Memory B cell (primary cell): ENCODE measurements around the gene GLI3.

ENCODE experiments used
- ATAC-seq: fragments of 150-1000 bp; cut with Tn5 transposase; 2 replicates; pipeline ENCODE4 v1.10.0; 2021; ENCODE audit warnings: low read depth, mild to moderate bottlenecking, moderate library complexity
- DNase-seq, 2 donors: peaks; one replicate each; pipeline ENCODE4 v3.0.0; 2022; ENCODE audit warnings: low spot score in 2 of 2
- H3K27ac Mint-ChIP-seq: one replicate; pipeline ENCODE4 v1.8.0; 2022; ENCODE audit warnings: mild to moderate bottlenecking, moderate library complexity, mixed read lengths
- H3K27me3 Mint-ChIP-seq: one replicate; pipeline ENCODE4 v1.8.0; 2022; ENCODE audit warnings: mixed read lengths
- H3K36me3 Mint-ChIP-seq: one replicate; pipeline ENCODE4 v1.8.0; 2022; ENCODE audit warnings: mild to moderate bottlenecking, mixed read lengths
- H3K4me1 Mint-ChIP-seq: one replicate; pipeline ENCODE4 v1.8.0; 2022; ENCODE audit warnings: mixed read lengths
- H3K4me3 Mint-ChIP-seq: one replicate; pipeline ENCODE4 v1.8.0; 2022; ENCODE audit warnings: mild to moderate bottlenecking, moderate library complexity, mixed read lengths
- H3K9me3 Mint-ChIP-seq: one replicate; pipeline ENCODE4 v1.8.0; 2022; ENCODE audit warnings: mixed read lengths

The GLI3 gene

DNA sequence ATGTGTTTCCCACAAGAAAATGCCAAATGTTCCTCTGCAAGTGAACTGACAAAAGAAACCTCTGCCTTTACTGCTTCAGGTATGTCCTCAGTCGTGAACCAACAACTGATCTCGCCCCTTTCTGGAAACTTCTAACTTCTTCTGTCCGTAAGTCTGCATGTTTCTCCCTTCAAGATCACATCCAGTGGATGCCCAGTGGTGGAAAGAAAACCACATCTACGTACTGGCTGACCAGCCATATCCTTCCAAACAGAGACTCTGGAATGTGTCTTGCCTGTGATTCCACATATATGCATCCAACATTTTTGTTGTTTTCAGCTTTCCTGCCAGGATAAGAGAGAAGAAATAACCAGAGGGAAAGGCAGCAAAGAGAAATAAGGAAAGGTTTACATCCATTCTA lies 152.7 kb downstream of the GLI3 start:
- H3K4me1 Mint-ChIP-seq = peaks cover 5% of the 10 kb centered on the region
- no peak overlapping the region for H3K4me3 Mint-ChIP-seq
- no peak for DNase-seq
- H3K27ac Mint-ChIP-seq = no peak overlapping the region
- H3K27me3 Mint-ChIP-seq = peaks cover 11% of the 10 kb centered on the region
- peaks cover 2% of the 10 kb centered on the region for H3K9me3 Mint-ChIP-seq
- no peak for ATAC-seq
- H3K36me3 Mint-ChIP-seq = no peaks in the 10 kb centered on the region

DNA sequence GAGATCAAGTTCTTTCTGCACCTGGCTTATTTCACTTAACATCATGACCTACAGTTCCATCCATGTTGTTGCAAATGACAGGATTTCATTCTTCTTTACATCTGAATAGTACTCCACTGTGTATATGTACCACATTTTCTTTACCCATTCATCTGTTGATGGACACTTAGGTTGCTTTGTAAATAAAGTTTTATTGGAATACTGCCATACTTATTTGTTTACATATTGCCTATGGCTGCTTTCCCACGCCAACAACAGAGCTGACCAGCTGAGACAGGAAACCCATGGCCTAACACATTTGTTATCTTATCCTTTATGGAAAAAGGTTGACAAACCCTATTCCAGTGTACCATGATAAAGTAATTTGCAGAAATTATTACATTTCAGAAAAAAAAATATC lies 153.7 kb downstream of the GLI3 start:
- H3K27ac Mint-ChIP-seq = no peak overlapping the region
- DNase-seq (no peak), ATAC-seq (no peak)
- no peaks in the 10 kb centered on the region for H3K36me3 Mint-ChIP-seq
- peaks cover 11% of the 10 kb centered on the region for H3K27me3 Mint-ChIP-seq
- H3K9me3 Mint-ChIP-seq = peaks cover 2% of the 10 kb centered on the region
- no peak overlapping the region for H3K4me3 Mint-ChIP-seq
- peaks cover 5% of the 10 kb centered on the region for H3K4me1 Mint-ChIP-seq

DNA sequence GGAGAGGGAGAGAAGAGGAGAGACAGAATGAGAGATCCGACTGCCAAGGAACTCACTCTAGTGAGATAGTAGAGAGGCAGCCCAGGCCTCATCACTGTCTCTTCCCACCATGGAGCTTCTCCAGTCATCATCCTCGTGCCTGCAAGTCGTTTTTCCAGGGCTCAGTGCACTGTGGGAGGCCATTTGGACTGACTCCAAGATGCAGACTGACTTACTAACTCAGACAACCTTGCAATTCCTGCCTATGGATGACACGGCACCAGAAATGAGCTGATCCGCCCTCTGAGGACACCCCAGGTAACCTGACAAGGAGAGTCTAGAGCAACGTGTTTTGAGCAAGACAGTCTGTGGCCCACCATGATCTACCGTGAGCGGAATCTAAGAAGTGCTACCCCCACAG lies 154.9 kb downstream of the GLI3 start:
- peaks cover 5% of the 10 kb centered on the region for H3K4me1 Mint-ChIP-seq

DNA sequence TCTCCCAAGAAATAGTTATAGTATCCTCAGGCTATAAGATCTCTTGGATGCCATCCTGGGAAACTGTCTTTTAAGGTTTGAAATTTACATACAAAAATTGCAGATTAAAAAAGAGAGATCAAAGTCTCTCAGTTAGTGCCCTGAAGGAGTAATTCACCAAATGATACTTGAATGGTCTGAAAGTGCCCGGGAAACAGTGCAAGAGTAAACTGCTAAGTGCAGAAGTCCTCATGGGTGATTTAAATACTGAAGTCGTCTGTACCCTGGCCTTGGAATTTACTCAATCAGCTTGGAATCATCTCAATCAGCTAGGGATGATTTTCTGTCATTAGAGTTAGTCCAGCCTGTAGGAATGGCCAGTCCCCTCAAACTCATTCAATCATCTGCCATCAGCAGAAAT lies 155.3 kb downstream of the GLI3 start:
- peaks cover 2% of the 10 kb centered on the region for H3K9me3 Mint-ChIP-seq
- peaks cover 5% of the 10 kb centered on the region for H3K4me1 Mint-ChIP-seq
- H3K27me3 Mint-ChIP-seq = peaks cover 11% of the 10 kb centered on the region
- no peak overlapping the region for H3K27ac Mint-ChIP-seq
- no peak for DNase-seq
- no peaks in the 10 kb centered on the region for H3K36me3 Mint-ChIP-seq
- no peak overlapping the region for H3K4me3 Mint-ChIP-seq
- ATAC-seq = no peak

More for the DNA sequence above, 154.9 kb downstream of the GLI3 start:
- ATAC-seq (no peak), DNase-seq (no peak)
- H3K27ac Mint-ChIP-seq = no peak overlapping the region
- peaks cover 2% of the 10 kb centered on the region for H3K9me3 Mint-ChIP-seq
- no peaks in the 10 kb centered on the region for H3K36me3 Mint-ChIP-seq
- no peak overlapping the region for H3K4me3 Mint-ChIP-seq
- H3K27me3 Mint-ChIP-seq = peaks cover 11% of the 10 kb centered on the region

DNA sequence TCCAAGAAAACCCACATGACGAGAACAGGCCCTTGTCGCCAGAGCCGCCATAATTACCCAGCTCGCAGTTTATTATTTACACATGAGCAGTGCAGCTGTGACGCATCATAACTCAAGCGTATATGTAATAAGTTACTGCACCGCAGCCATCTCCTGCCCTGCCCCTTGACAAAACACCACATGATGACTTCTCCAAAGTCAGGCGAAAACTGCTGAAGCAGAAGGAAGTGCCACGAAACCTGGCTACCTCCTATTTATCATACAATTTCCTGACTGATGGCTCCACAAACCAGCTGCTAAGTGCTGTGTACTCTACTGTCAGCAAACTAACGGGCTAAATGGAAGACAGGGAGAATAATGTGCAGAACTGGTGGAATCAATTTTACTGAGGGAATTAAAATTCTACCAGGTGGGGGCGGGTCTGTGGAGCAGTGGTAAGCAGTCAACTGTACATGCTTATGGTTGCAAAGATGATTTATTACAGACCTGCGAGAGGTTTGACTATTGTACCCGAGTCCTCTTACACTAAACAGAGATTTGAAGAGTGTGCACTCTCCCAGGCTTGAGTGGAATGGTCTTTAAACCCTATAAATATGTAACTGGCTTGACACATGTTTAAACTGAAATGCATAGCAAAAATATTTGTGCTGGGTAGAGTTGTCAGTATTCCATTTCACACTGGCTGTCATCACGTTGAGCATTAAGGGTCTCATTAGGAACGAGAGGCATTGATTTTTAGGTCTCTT lies 156.0 kb downstream of the GLI3 start:
- DNase-seq (no peak), ATAC-seq (no peak)
- Mint-ChIP-seq H3K4me1 (peaks cover 5% of the 10 kb centered on the region), H3K27ac (no peak overlapping the region), H3K36me3 (no peaks in the 10 kb centered on the region), H3K27me3 (peaks cover 7% of the 10 kb centered on the region), H3K4me3 (no peak overlapping the region), H3K9me3 (peaks cover 2% of the 10 kb centered on the region)

DNA sequence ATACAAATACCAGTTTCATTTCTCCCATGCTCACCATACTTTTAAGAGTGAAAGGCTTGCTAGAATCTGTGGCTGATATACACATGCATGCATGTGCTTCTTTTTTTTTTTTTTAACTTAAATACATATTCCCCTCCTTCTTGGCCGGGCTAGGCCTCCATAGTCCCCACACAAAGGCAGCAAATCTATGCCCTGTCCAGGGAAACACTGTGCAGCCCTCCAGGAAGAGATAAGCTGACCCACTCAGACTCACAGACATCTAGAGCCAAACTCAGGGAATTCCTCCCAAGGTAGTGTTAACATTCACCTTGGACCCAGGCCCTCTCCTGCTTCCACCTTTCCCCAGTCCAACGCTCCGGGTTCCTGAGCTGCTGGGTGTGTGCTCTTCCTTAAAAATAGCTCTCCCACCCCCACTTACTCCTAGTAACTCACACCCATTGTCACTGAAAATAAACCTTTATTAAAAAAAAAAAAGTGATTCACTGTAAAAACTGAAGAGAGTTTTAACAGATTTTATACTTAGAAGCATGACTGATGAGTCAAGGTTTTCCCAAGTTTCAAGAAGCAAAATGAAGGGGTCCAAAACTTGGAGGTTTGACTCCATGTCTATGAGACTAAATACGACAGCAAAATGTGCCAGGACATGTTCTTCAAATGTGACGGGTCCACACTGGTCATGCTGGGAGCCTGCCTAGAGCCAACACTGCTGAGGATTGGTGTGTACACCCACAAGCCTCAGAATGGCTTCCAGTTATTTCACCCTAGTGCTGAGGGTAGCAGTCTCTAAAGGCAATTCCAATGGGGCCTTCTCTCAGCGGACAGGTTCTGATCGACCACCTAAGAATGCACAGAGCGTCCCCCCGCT lies 159.5 kb downstream of the GLI3 start:
- H3K27me3 Mint-ChIP-seq = peaks cover 5% of the 10 kb centered on the region
- H3K4me1 Mint-ChIP-seq = peaks cover 5% of the 10 kb centered on the region
- ATAC-seq (no peak), DNase-seq (no peak)
- H3K4me3 Mint-ChIP-seq = no peak overlapping the region
- H3K27ac Mint-ChIP-seq = no peak overlapping the region
- no peaks in the 10 kb centered on the region for H3K9me3 Mint-ChIP-seq
- H3K36me3 Mint-ChIP-seq = no peaks in the 10 kb centered on the region

DNA sequence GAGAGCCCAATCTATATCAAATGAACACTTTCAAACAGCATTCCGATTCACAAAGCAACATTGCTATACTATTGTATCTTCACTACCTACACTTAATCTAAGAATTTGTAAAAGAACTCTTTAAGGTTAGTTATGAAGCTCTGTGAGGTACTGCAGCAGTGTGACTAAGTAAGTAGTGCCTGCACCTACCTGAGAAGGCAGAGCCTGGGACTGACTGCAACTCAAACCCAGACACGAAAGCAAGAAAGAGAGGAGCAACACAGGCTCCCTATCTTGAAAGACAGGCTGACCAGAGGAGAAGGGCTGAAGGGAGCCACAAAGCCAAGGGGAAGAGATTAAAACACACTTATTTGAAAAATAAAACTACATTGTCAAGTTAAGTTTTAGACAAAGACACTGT lies 160.1 kb downstream of the GLI3 start:
- Mint-ChIP-seq H3K27ac (no peak overlapping the region), H3K9me3 (no peaks in the 10 kb centered on the region), H3K4me1 (peaks cover 5% of the 10 kb centered on the region), H3K27me3 (peaks cover 5% of the 10 kb centered on the region), H3K4me3 (no peak overlapping the region), H3K36me3 (no peaks in the 10 kb centered on the region)
- no peak for DNase-seq
- ATAC-seq = no peak

DNA sequence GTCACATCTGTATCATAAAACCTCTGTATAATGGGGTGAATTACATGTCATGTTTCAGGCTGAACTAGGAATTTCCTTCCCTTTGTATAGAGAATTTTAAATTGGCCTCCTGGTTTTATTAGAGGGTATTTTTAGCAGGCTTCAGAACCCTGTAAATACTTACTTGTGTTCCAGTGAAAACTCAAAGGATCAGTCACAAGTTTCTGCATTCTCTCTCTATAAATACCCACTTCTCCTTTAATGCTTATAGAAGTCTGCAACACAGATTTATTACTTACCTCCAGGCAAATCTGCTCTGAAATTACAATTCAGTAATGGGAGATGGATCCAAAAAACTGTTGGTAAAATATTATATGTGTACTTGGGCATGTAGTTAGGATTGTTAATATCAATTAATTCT lies 161.6 kb downstream of the GLI3 start:
- no peak for ATAC-seq
- H3K36me3 Mint-ChIP-seq = no peaks in the 10 kb centered on the region
- no peaks in the 10 kb centered on the region for H3K9me3 Mint-ChIP-seq
- no peaks in the 10 kb centered on the region for H3K4me1 Mint-ChIP-seq
- DNase-seq = no peak
- no peak overlapping the region for H3K27ac Mint-ChIP-seq
- no peak overlapping the region for H3K4me3 Mint-ChIP-seq
- H3K27me3 Mint-ChIP-seq = peaks cover 5% of the 10 kb centered on the region

DNA sequence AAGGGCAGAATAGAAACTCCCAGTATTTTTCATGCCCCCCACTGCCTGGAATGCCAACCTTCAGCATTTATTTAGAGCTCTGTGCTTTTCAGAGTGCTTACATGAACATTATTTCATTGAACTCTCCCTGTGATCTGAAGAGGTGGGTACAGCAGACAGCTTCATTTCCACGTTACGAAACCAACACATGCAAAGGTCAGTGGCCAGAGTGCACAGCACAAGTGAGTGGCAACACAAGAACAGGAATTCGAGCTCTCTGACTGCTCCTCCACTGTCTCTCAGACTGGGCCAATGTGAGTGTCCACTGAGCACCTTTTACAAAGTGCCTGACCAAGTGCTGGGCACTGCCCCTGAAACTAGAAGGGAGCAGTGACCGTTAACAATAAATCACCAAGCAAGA lies 162.9 kb downstream of the GLI3 start:
- Mint-ChIP-seq H3K4me3 (no peak overlapping the region), H3K36me3 (no peaks in the 10 kb centered on the region), H3K27ac (no peak overlapping the region), H3K27me3 (peaks cover 3% of the 10 kb centered on the region), H3K9me3 (no peaks in the 10 kb centered on the region), H3K4me1 (no peaks in the 10 kb centered on the region)
- ATAC-seq = no peak
- no peak for DNase-seq

DNA sequence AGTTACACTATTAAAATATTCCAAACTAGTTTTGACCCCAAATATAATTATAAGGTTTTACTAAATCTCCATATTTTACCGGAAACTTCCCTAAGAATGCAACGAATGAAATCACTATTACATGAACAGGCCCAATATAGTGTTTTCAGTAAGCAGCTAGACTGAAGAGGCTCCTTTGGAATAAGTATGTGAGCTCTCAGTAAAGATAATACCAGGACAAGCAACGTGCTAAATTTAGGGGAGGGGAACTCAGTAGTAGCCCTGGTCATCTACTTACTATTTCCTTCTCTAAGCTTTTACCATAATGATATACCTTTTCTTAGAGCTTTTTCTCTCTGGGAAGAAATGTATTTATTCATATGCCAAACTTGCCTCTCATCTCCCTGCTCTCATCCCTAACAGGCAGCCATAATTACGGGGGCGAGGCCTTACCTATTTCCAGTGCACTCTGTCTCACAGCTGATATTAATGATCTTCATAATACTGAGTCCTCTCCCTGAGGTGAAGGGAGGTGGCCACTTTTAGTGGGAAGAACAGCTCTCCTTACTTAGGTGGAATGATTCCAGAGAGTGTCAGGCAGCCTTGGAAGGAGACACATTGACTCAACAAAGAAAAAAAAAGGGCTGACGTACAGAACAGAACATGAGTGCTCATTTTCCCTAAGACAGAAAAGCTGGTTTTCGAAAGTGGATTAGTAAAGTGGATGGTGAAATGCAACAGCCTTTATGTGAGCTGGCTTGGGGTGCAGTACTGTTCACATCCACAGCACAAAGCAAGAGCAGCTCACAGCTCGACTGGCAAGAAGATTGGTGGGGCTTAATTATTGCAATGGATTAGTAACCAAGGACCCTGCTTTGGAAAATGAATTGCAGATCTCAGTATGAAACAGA lies 165.4 kb downstream of the GLI3 start:
- DNase-seq (no peak), ATAC-seq (no peak)
- no peak overlapping the region for H3K4me3 Mint-ChIP-seq
- H3K27ac Mint-ChIP-seq = no peak overlapping the region
- H3K36me3 Mint-ChIP-seq = no peaks in the 10 kb centered on the region
- peaks cover 3% of the 10 kb centered on the region for H3K27me3 Mint-ChIP-seq
- no peaks in the 10 kb centered on the region for H3K4me1 Mint-ChIP-seq
- no peaks in the 10 kb centered on the region for H3K9me3 Mint-ChIP-seq

DNA sequence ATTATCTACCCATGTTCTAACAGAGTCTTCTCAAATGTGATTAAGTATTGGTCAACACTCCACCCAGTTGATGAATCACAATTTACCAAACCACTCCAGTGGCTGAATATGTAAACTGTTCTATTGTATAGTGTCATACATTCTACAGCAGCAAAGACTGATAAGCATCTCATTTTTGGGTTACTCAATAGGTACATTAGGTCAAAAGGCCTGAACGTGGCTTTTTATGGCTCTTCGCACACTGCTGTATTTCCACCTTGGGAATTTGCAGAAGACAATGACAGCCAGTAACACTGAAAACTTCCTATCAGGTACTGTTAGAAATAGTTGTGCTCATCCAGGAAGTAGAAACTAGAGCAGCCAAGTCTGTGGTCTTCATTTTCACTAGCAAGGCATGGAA lies 166.9 kb downstream of the GLI3 start:
- ATAC-seq (no peak), DNase-seq (no peak)
- Mint-ChIP-seq H3K4me1 (no peaks in the 10 kb centered on the region), H3K9me3 (no peaks in the 10 kb centered on the region), H3K27ac (no peak overlapping the region), H3K36me3 (no peaks in the 10 kb centered on the region), H3K4me3 (no peak overlapping the region), H3K27me3 (peaks cover 3% of the 10 kb centered on the region)

DNA sequence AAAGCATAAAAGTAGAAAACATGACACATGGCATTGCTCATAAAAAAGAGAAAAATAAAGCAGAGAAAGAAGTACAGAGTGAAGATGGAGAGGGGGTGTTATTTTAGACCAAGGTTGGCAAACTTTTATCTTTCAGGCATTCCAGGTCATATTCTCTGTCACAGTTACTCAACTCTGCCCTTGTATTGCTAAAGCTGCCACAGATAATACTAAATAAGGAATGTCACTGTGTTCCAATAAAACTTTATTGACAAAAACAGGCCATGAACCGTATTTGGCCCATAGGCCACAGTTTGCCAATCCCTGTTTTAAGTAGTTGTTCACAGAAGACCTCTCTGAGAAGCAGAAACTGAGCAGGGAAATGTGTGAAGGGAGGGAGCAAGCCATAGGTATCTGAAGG lies 167.4 kb downstream of the GLI3 start:
- Mint-ChIP-seq H3K36me3 (no peaks in the 10 kb centered on the region), H3K9me3 (no peaks in the 10 kb centered on the region), H3K4me3 (no peak overlapping the region), H3K4me1 (no peaks in the 10 kb centered on the region), H3K27me3 (peaks cover 5% of the 10 kb centered on the region), H3K27ac (no peak overlapping the region)
- no peak for ATAC-seq
- no peak for DNase-seq

DNA sequence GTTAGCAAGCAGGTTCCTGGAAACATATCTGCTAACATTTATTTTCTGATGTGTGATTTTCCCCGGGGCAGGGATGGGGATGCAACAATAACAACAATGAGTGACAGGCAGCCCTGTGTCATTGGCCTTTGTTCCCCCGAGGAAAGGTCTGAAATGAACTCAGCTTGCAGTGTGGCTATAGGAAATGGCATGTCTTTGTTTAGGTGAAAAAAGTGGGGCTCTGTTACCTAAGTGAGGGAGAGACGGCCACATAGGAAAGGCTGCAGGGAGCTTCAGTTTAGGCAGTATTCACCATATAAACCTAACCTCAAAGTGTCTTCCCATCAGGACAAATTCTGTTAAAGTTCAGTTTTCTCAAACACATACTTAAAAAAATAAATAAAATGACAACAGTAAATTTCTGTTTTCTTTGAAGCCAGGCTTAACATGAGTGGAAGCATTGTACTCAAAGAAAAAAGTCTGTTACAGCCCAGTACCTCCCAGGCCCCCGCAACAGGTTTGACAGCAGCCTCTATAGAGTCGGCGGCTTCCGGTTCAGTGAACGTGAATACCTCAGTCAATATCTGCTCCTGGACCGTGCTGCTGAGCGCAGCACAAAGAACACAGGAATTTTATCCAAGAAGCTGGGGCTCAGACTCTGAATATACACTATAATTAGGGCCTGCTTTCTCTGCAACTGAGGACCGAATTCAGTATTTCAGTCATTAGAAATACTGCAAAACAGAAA lies 168.3 kb downstream of the GLI3 start:
- ATAC-seq = no peak
- DNase-seq = no peak
- H3K4me1 Mint-ChIP-seq = no peaks in the 10 kb centered on the region
- H3K36me3 Mint-ChIP-seq = no peaks in the 10 kb centered on the region
- H3K27me3 Mint-ChIP-seq = peaks cover 4% of the 10 kb centered on the region
- no peak overlapping the region for H3K4me3 Mint-ChIP-seq
- H3K27ac Mint-ChIP-seq = no peak overlapping the region
- H3K9me3 Mint-ChIP-seq = no peaks in the 10 kb centered on the region
